Naive B cell (primary cell): ENCODE measurements around the gene GMEB2. TPM values are rescaled to one million over a fixed set of nuclear protein-coding genes. Genes with fewer than 3 reads are reported as not detected.

Source experiments
- ATAC-seq, 2 donors: fragments of 150-1000 bp; cut with Tn5 transposase; 2 replicates each; pipeline ENCODE4 v1.10.0; 2021; ENCODE audit warnings: low read depth in 2 of 2, mild to moderate bottlenecking in 2 of 2, moderate library complexity in 2 of 2
- DNase-seq: peaks from one replicate; pipeline ENCODE4 v3.0.0; 2022
- H3K27ac Mint-ChIP-seq, 6 donors: one replicate each; pipeline ENCODE4 v1.8.0; 2020 to 2022; ENCODE audit warnings: mild to moderate bottlenecking in 6 of 6, mixed read lengths in 6 of 6, moderate library complexity in 5 of 6, inconsistent platforms in 2 of 6
- H3K27me3 Mint-ChIP-seq, 3 donors: one replicate each; pipeline ENCODE4 v1.8.0; 2021 to 2022; ENCODE audit warnings: mixed read lengths in 3 of 3, mild to moderate bottlenecking in 1 of 3
- H3K36me3 Mint-ChIP-seq, 2 donors: one replicate each; pipeline ENCODE4 v1.8.0; 2020 to 2022; ENCODE audit warnings: mixed read lengths in 2 of 2, inconsistent platforms in 1 of 2, mild to moderate bottlenecking in 1 of 2
- H3K4me1 Mint-ChIP-seq, 3 donors: one replicate each; pipeline ENCODE4 v1.8.0; 2020 to 2022; ENCODE audit warnings: mixed read lengths in 3 of 3, inconsistent platforms in 1 of 3, mild to moderate bottlenecking in 1 of 3, moderate library complexity in 1 of 3
- H3K4me3 Mint-ChIP-seq, 8 donors: one replicate each; pipeline ENCODE4 v1.8.0; 2020 to 2022; ENCODE audit warnings: mild to moderate bottlenecking in 8 of 8, mixed read lengths in 8 of 8, moderate library complexity in 8 of 8, inconsistent platforms in 2 of 8
- H3K9me3 Mint-ChIP-seq, 7 donors: one replicate each; pipeline ENCODE4 v1.8.0; 2020 to 2022; ENCODE audit warnings: mixed read lengths in 7 of 7, mild to moderate bottlenecking in 5 of 7, inconsistent platforms in 2 of 7, moderate library complexity in 1 of 7
- polyA plus RNA-seq, 6 donors: library from polyadenylated mRNA; unstranded; fragments of 300-500 nt; fragmentation: Illumina TruSeq; gene quantifications; one replicate each; pipeline ENCODE4 v1.2.3, GENCODE V29; 2021; ENCODE audit warnings: low read depth in 6 of 6

Gene GMEB2
- polyA plus RNA-seq, 6 donors from 2014 or later = 3.1 to 16.0 (median 8.6) TPM

DNA sequence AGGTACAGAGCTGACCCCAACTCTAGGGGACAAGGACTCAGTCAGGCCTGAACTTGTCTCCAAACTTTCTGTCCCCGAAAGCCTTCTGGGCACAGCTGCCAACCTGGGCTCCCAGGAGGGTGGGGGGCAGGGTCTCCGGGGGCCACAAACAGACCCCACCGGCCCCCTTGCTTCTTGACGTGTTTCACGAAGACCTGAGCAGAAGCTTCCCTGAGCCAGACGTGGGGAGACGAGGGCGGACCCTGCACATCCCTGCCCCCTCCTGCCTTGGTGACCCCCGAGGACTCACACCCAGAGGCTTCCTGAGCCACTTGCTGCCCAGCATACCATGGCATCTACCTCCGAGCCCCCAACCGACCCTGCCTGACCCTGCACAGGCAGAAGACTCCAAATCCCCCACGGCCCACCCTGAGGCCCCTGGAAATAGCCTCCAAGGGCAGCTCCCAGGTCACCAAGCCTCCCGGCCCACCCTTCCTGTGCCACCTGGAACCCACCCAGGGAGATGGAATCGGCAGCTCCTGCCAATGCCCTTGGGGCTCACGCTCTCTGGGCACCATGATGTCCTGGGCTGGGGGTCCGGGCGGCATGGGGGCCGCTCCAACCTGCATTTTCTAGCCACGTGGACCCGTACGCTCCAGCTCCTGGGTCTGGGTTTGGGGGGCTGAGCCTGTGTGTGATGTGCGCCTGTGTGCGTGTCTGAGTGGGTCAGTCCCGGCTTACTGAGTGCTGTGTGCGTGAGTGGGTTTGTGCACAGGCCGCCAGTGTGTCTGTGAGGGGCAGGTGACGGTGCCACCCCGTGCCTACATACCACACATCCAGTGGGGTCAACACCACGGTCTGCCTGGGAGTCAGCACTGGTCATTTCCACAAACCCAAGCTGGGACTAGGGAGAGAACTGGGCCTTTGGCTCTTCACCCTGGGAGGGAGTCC is 87.2 kb downstream of the GMEB2 start:
- no peak for ATAC-seq
- Mint-ChIP-seq H3K9me3 (no peaks in the 10 kb centered on the region), H3K27me3 (no peaks in the 10 kb centered on the region), H3K4me1 (peaks cover 15 to 43% (median 28%) of the 10 kb centered on the region in 3 donors), H3K36me3 (no peaks in the 10 kb centered on the region), H3K4me3 (peak overlapping the region in 6 of 8 donors; percentile 21 to 79 (median 40)), H3K27ac (peak overlapping the region in 4 of 6 donors; percentile 29 to 89 (median 60))
- DNase-seq = no peak

DNA sequence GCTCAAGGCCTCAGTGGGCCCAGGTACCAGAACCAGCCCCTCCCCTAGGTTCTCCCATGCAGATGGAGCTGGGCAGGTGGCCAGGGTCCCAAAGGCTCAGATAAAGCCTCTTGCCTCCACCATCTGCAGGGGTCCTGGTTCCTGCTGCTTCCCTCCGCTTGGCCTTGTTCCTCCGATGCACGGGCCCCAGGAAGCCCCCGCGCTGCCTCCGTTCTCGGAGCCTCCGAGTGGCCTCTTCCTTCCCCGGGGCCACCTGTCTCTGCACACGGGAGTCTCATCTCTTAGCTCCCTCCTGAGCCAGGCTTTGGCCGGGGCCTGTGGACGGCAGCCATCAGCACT is 87.8 kb downstream of the GMEB2 start:
- Mint-ChIP-seq H3K4me1 (peaks cover 15 to 39% (median 24%) of the 10 kb centered on the region in 3 donors), H3K27me3 (no peaks in the 10 kb centered on the region), H3K4me3 (peak overlapping the region in 4 of 8 donors; percentile 21 to 79 (median 26)), H3K9me3 (no peaks in the 10 kb centered on the region), H3K36me3 (no peaks in the 10 kb centered on the region), H3K27ac (peak overlapping the region in 2 of 6 donors; percentile 36 to 49)
- ATAC-seq = no peak
- no peak for DNase-seq

DNA sequence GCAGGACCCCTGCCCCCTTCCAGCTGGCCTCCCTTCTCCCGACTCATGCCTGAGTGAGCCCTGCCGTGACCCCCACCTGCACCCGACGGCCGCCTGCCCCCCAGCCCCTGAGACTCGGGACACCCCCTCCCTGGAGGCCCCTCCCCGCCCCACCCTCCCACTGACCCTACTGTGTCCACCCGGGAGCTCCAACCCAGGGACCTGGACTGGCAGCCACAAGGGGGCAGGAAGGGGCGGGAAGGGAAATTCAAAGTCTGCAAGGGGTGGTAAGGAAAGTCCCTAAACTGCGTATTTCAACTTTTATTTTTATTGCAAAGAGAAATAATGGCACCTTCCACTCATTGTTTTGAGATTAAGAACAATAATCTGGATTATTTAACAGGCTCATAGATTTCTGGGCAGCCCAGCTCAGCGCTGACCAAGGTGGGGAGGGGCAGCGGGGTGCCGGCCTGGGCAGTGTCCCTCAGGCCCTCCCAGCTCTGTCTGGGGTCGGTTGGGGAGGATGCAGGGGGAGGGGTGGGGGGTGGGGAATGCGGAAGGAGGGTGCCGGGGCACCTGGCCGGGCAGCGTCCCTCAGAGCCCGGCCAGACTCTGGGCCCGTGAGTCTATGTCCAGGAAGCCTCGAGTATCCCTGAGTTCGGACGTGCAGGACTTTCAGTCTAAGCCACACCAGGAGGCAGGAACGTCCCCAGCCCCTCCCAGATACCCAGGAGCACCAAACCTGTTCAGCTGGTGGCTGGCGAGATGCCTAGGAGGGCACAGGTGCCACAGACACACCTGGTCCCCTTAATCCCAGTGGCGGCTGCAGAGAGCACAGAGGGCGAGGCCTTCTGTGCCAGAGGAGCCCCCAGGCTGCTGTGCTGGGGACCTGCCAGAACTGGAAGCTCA is 88.5 kb downstream of the GMEB2 start:
- Mint-ChIP-seq H3K27me3 (no peaks in the 10 kb centered on the region), H3K27ac (peak overlapping the region; percentile 72 to 94 (median 86)), H3K36me3 (no peaks in the 10 kb centered on the region), H3K9me3 (no peaks in the 10 kb centered on the region), H3K4me3 (peak overlapping the region; percentile 76 to 87 (median 81)), H3K4me1 (peaks cover 13 to 33% (median 19%) of the 10 kb centered on the region in 3 donors)
- peak; percentile 48 for DNase-seq
- peak; percentile 35 to 43 for ATAC-seq

Other genes with a start within 250 kb of the GMEB2 start
- 1 to 10 TPM in 1 of 6 donors, under 1 TPM in 1, not detected in 4; 0.54 to 1.1 TPM for gene KCNQ2, start 154.4 kb downstream of the GMEB2 start, polyA plus RNA-seq
- 1 to 10 TPM in 1 of 6 donors, under 1 TPM in 3, not detected in 2; 0.12 to 1.4 (median 0.28) TPM for gene EEF1A2, start 128.0 kb downstream of the GMEB2 start, polyA plus RNA-seq
- 100 to 1,000 TPM in 1 of 6 donors, 10 to 100 TPM in 5; 40.2 to 132 (median 67.5) TPM for gene PPDPF, start 106.3 kb downstream of the GMEB2 start, polyA plus RNA-seq
- gene PTK6, start 89.7 kb downstream of the GMEB2 start, polyA plus RNA-seq = 1 to 10 TPM in 1 of 6 donors, under 1 TPM in 5; 0.10 to 1.3 (median 0.51) TPM
- gene SRMS, start 79.4 kb downstream of the GMEB2 start, polyA plus RNA-seq = not detected
- gene FNDC11, start 72.9 kb downstream of the GMEB2 start, polyA plus RNA-seq = 1 to 10 TPM in 5 of 6 donors, under 1 TPM in 1; 0.08 to 5.2 (median 1.8) TPM
- 10 to 100 TPM in 3 of 6 donors, 1 to 10 TPM in 3; 2.5 to 11.6 (median 9.3) TPM for gene HELZ2, start 52.9 kb downstream of the GMEB2 start, polyA plus RNA-seq
- 1 to 10 TPM; 1.2 to 4.2 (median 2.5) TPM for gene STMN3, start 26.3 kb upstream of the GMEB2 start, polyA plus RNA-seq
- gene RTEL1, start 31.2 kb upstream of the GMEB2 start, polyA plus RNA-seq = 1 to 10 TPM in 5 of 6 donors, not detected in 1; 1.5 to 6.5 (median 3.0) TPM
- gene TNFRSF6B, start 69.6 kb upstream of the GMEB2 start, polyA plus RNA-seq = not detected
- 10 to 100 TPM; 35.6 to 62.9 (median 45.8) TPM for gene ARFRP1, start 80.9 kb upstream of the GMEB2 start, polyA plus RNA-seq
- 10 to 100 TPM; 25.5 to 58.2 (median 28.1) TPM for gene ZGPAT, start 80.9 kb upstream of the GMEB2 start, polyA plus RNA-seq
- 10 to 100 TPM in 1 of 6 donors, 1 to 10 TPM in 5; 4.9 to 19.0 (median 8.8) TPM for gene LIME1, start 109.6 kb upstream of the GMEB2 start, polyA plus RNA-seq
- gene SLC2A4RG, start 112.7 kb upstream of the GMEB2 start, polyA plus RNA-seq = 1 to 10 TPM in 3 of 6 donors, under 1 TPM in 2, not detected in 1; 0.36 to 1.4 (median 1.3) TPM
- under 1 TPM in 1 of 6 donors, not detected in 5; 0.15 TPM for gene ZBTB46, start 204.2 kb upstream of the GMEB2 start, polyA plus RNA-seq
- gene ABHD16B, start 234.4 kb upstream of the GMEB2 start, polyA plus RNA-seq = 1 to 10 TPM in 1 of 6 donors, not detected in 5; 1.1 TPM
- gene TPD52L2, start 238.2 kb upstream of the GMEB2 start, polyA plus RNA-seq = 100 to 1,000 TPM in 1 of 6 donors, 10 to 100 TPM in 5; 61.1 to 105 (median 79.9) TPM